Stimulated activated effector memory CD8-positive, alpha-beta T cell treated with anti-CD3 and anti-CD28 coated beads, Interleukin-12 subunit alpha, Interleukin-12 subunit beta, amount 100 ng/mL, for 72 hours (primary cell): ENCODE data around the gene ALDH5A1.

Experiments used
- ATAC-seq: fragments of 150-1000 bp; cut with Tn5 transposase; 2 replicates; pipeline ENCODE4 v1.10.0; 2021
- DNase-seq, 2 donors: peaks; one replicate each; pipeline ENCODE4 v3.0.0; 2021 to 2022; ENCODE audit warnings: low spot score in 2 of 2
- H3K27ac Mint-ChIP-seq: one replicate; pipeline ENCODE4 v1.8.0; 2022; ENCODE audit warnings: mild to moderate bottlenecking, mixed read lengths
- H3K36me3 Mint-ChIP-seq: one replicate; pipeline ENCODE4 v1.8.0; 2022; ENCODE audit warnings: mild to moderate bottlenecking, mixed read lengths
- H3K4me1 Mint-ChIP-seq: one replicate; pipeline ENCODE4 v1.8.0; 2022; ENCODE audit warnings: mixed read lengths
- H3K4me3 Mint-ChIP-seq: one replicate; pipeline ENCODE4 v1.8.0; 2022; ENCODE audit warnings: mild to moderate bottlenecking, mixed read lengths
- H3K9me3 Mint-ChIP-seq: one replicate; pipeline ENCODE4 v1.8.0; 2022; ENCODE audit warnings: mixed read lengths

Gene ALDH5A1

DNA sequence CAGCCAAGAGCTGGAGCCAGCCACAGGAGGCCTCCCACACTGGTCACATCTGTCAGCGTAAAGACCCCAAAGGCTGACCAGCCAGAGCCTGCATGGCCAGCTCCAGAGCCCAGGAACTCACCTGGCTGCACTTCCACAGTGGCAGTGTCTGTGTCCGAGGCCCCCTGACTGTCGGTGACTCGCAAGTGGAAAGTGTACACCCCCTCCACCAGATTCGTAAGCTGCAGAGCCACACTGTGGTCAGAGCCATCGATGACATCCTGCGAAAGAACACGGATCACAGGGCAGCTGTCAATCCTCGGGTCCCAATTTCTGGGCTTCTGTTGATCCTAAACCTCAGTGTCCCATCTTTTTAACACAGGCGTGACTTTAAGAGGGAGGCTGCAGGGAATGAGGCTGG lies 69.3 kb downstream of the ALDH5A1 start:
- ATAC-seq (no peak), DNase-seq (no peak)
- no peaks in the 10 kb centered on the region for H3K9me3 Mint-ChIP-seq
- H3K27ac Mint-ChIP-seq, result no peak overlapping the region
- no peaks in the 10 kb centered on the region for H3K36me3 Mint-ChIP-seq
- H3K4me1 Mint-ChIP-seq, result no peaks in the 10 kb centered on the region
- no peak overlapping the region for H3K4me3 Mint-ChIP-seq

DNA sequence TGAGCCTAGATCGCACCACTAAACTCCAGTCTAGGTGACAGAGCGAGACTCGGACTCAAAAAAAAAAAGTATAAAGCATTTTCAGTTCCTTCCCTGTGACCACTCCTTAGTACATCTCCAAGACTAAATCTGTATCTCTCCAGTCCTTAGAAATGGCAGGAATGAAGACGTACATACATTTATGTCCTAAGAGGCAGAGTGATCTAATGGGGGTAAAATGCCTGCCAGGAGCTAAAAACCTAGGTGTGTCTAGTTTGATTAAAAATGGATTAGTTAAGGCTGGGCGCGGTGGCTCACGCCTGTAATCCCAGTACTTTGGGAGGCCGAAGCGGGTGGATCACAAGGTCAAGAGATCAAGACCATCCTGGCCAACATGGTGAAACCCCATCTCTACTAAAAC lies 70.4 kb downstream of the ALDH5A1 start:
- no peak for ATAC-seq
- H3K36me3 Mint-ChIP-seq, result no peaks in the 10 kb centered on the region
- no peak overlapping the region for H3K4me3 Mint-ChIP-seq
- no peaks in the 10 kb centered on the region for H3K4me1 Mint-ChIP-seq
- no peak overlapping the region for H3K27ac Mint-ChIP-seq
- no peaks in the 10 kb centered on the region for H3K9me3 Mint-ChIP-seq
- DNase-seq, result no peak

DNA sequence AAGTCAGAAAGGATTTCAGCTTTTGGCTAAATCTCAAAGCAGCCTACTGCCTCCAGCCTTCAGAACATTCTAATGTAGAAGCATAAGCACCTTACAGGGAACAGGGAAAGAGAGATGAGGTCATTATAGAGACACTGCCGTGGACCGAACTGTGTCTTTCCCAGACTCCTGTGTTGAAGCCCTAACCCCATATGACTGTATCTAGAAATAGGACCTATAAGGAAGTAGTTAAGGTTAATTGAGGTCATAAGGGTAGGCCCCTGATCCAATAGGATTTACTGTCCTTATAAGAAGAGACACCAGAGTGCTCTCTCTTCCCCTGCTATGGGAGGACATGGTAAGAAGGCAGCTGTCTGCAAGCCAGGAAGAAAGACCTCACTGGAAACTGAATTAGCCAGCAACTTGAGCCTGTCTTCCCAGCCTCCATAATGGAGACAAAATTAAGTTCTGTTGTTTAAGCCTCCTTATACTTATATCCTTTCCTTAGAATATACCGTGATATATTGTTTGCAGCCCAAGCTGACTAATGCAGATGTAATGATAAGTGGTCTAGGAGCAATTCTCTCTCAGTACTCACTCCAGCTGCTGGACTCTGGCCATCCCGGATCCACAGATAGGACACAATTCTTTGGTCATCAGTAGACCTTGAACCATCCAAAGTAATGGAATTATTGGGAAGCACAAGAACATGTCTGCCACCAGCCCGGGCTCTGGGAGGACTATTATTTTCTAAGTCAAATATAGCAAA lies 71.4 kb downstream of the ALDH5A1 start:
- DNase-seq, result no peak
- Mint-ChIP-seq H3K4me1 (no peaks in the 10 kb centered on the region), H3K27ac (no peak overlapping the region), H3K9me3 (no peaks in the 10 kb centered on the region), H3K4me3 (no peak overlapping the region), H3K36me3 (no peaks in the 10 kb centered on the region)
- no peak for ATAC-seq

DNA sequence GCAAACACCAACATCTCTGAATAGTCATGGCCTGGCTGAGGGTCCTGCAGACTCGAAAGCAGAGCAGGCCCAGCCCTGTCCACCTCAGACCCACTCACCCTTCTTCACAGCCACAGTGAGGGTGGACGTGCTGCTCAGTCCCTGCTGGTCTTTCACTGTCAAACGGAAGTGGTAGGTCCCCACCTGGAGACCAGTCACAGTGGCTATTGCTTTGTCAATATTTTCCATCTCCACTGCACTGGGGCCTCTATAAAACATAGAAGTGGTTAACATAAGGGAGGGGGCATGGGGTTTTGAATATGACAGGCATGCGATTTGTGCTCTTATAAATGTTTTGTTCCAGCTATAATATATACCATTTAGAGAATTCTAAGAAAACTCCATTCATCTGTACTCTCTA lies 73.9 kb downstream of the ALDH5A1 start:
- no peak overlapping the region for H3K27ac Mint-ChIP-seq
- H3K4me3 Mint-ChIP-seq, result no peak overlapping the region
- H3K4me1 Mint-ChIP-seq, result no peaks in the 10 kb centered on the region
- no peaks in the 10 kb centered on the region for H3K36me3 Mint-ChIP-seq
- ATAC-seq (peak; percentile 42), DNase-seq (no peak)
- H3K9me3 Mint-ChIP-seq, result no peaks in the 10 kb centered on the region

DNA sequence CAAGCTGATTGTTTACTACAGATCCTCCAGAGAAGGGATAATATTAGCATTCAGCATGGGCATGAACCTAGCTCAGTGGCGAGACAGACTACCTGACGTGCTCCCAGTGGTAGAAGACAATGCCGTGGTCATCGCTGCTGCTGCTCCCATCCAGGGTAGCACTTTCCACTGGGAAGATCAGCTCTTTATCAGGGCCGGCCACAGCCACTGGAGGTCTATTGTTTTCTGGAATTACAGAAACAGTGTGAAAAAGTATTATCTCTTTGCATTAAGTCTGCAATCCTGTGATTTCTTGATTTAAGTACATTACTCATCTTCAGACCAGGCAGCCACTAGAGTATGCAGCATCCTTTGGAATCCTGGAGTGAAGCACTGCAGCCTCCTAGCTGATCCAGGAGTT lies 75.0 kb downstream of the ALDH5A1 start:
- no peaks in the 10 kb centered on the region for H3K9me3 Mint-ChIP-seq
- ATAC-seq (no peak), DNase-seq (no peak)
- H3K27ac Mint-ChIP-seq, result no peak overlapping the region
- H3K4me1 Mint-ChIP-seq, result no peaks in the 10 kb centered on the region
- no peaks in the 10 kb centered on the region for H3K36me3 Mint-ChIP-seq
- H3K4me3 Mint-ChIP-seq, result no peak overlapping the region

DNA sequence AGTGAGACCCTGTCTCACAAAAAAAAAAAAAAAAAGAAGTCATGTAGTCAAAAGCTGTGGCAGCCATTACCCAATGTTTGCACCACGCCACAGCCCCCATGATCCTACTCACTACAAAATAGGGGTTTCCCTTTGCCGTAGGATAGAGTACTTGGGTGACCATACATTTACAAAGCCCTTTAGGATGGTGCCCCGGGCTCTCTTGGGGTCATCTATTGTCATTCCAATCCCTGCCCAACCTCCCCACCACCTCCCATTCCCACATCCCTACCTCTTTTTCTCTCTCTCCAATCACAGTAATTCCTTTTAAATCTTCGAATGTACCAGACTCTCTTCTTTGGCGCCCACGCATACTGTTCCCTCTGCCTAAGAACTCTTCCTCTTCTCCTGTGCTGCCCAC lies 76.6 kb downstream of the ALDH5A1 start:
- H3K36me3 Mint-ChIP-seq, result no peaks in the 10 kb centered on the region
- no peaks in the 10 kb centered on the region for H3K4me1 Mint-ChIP-seq
- no peaks in the 10 kb centered on the region for H3K9me3 Mint-ChIP-seq
- H3K4me3 Mint-ChIP-seq, result no peak overlapping the region
- no peak for DNase-seq
- no peak for ATAC-seq
- no peak overlapping the region for H3K27ac Mint-ChIP-seq

DNA sequence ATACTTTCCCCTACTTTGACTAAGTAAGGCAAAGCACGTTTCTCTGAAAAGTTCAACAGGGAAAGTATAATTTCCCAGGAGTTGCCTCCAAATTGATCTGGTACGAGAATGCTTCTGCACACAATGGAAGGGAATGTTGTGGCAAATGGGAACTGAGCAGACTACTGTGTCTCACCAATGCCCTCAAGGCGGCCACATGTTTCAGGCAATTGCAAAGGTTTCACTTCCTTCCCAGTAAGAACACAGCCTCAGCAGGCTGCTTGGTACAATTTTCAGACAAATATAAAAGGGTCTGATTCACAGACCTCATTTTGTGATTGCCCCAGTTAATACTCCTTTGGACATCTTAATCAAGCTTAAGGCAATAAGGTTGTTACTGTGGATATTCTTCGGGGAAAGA lies 80.0 kb downstream of the ALDH5A1 start:
- ATAC-seq, result no peak
- Mint-ChIP-seq H3K4me3 (no peak overlapping the region), H3K4me1 (no peaks in the 10 kb centered on the region), H3K27ac (no peak overlapping the region), H3K36me3 (no peaks in the 10 kb centered on the region), H3K9me3 (no peaks in the 10 kb centered on the region)
- no peak for DNase-seq

DNA sequence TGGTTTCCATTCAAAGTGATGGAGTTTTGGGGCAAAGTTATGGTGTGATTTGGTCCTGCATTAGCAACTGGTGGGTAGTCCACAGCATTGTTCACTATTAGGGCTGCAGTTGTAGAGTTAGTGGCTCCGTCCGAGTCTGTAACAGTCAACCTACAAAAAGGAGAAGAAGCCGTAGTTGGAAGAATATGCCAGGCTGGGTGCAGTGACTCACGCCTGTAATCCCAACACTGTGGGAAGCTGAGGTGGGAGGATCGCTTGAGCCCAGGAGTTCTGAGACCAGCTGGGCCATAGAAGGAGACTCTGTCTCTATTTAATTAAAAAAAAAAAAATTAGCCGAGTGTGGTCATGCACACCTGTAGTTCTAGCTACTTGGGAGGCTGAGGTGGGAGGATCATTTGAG lies 81.7 kb downstream of the ALDH5A1 start:
- no peak overlapping the region for H3K27ac Mint-ChIP-seq
- DNase-seq, result no peak
- no peak for ATAC-seq
- no peak overlapping the region for H3K4me3 Mint-ChIP-seq
- no peaks in the 10 kb centered on the region for H3K9me3 Mint-ChIP-seq
- no peaks in the 10 kb centered on the region for H3K36me3 Mint-ChIP-seq
- H3K4me1 Mint-ChIP-seq, result no peaks in the 10 kb centered on the region

DNA sequence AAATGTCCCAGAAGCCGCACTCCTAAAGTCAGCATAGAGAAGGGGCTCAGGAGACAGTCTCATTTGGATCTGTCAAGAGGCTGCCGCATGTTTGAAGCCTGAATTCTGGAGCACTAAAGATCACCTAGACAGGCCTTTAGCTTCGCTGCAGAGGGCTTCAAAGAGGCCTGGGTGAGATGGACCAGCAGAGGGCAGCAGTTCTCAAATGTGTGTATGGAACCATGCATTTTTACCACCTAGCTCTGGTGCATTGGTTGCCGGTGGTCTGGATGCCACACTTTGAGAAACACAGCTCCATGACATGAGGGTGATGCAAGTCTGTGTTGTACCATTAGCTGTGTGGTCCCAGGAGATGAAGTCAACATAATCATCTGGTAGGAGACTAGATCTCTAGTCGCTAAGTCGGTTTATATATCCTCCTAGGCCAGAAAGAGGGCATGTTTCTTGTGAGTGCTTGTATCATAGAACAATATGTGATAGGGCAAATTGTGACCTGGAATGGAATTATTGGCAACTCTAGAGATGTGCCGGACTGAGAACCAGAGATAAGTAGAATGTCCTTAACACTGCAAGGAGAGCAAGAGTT lies 86.4 kb downstream of the ALDH5A1 start:
- DNase-seq (peak; percentile 48 to 89), ATAC-seq (peak; percentile 89)
- Mint-ChIP-seq H3K27ac (no peak overlapping the region), H3K4me3 (no peak overlapping the region), H3K4me1 (no peaks in the 10 kb centered on the region), H3K9me3 (no peaks in the 10 kb centered on the region), H3K36me3 (no peaks in the 10 kb centered on the region)

DNA sequence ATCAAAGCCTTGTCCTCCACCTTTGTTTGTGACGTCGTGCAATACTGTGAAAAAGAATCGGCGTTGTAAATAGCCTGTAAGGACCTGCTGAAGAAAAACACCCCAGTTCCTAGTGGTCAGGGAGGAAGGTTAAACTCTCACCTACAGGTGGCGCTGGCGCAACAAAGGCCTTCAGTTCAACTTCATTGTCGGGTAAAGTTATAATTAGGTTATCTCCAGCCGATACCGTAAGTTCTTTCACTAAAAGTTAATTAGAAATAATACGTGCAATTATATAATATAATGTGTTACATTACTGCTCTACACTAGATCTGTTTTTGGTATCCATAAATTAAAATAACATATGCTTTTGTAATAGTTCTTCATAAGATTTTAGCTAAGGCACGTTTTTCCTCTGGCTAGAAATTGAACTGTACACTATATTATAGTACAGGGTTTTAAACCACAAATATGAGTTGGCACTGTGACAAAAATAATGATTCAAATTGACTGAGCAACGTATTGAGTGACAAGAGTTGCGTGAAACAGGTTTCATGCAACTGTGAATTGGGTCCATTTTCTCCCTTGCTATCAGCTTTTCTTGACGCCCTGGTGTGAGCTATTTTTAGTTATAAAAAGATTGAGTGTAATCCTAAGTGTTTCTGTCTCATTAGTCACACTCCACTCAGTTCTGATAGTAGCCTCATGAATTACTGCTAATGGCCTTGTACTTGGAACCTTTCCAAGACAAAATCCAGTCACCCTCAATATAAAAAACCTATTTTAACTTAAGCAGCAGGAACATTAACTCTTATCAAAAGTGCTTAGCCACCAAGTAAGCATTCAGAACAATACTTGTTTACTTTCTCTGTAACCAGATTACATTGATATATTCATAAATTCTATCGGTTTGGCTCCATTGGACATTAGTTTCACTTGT lies 89.0 kb downstream of the ALDH5A1 start:
- peak; percentile 83 for ATAC-seq
- H3K36me3 Mint-ChIP-seq, result no peaks in the 10 kb centered on the region
- no peak overlapping the region for H3K27ac Mint-ChIP-seq
- no peaks in the 10 kb centered on the region for H3K9me3 Mint-ChIP-seq
- no peak overlapping the region for H3K4me3 Mint-ChIP-seq
- DNase-seq, result peak; percentile 62 to 83
- H3K4me1 Mint-ChIP-seq, result no peaks in the 10 kb centered on the region

DNA sequence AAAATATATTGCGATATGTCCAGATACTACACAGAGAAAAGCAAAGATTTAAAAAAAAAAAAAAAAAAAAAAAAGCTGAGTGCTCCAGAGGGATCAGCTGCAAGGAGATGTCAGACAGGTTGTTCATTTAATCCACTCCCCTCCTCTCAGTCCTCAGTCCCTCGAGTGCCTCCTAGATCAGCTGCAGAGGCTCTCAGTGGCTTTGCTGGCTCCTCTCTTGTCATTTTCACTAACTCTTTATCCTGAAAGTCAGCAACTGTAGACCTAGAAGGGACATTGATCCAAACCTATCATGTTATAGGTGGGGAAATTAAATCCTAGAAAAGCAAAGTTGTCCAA lies 89.6 kb downstream of the ALDH5A1 start:
- Mint-ChIP-seq H3K27ac (no peak overlapping the region), H3K4me3 (no peak overlapping the region), H3K36me3 (no peaks in the 10 kb centered on the region), H3K9me3 (no peaks in the 10 kb centered on the region), H3K4me1 (no peaks in the 10 kb centered on the region)
- ATAC-seq (no peak), DNase-seq (no peak)
